Adrenal gland (tissue), 12 donors: ENCODE data around the gene PLXNA4. TPM values are rescaled to one million over a fixed set of nuclear protein-coding genes. Genes with fewer than 3 reads are reported as not detected.

Experiments
- DNase-seq, 7 donors: peaks; one replicate each; pipeline ENCODE4 v3.0.0-alpha.2; 2019 to 2020
- H3K27ac ChIP-seq, 5 donors: fragments of 200-600 bp; sonication (generic) in 4 of 5; 1 replicate in 3 of 5; 2 replicates in 2 of 5; pipeline versions ENCODE4 v1.5.1 to v1.8.0; 2016 to 2020; ENCODE audit warnings: mild to moderate bottlenecking in 1 of 5
- H3K27me3 ChIP-seq: fragments of 200-600 bp; 2 replicates; pipeline ENCODE4 v1.8.0; 2021
- H3K36me3 ChIP-seq, 2 donors: fragments of 200-600 bp; replicated peaks in 1 of 2; 1 replicate in 1 of 2; 2 replicates in 1 of 2; pipeline versions ENCODE4 v1.5.1 to v1.8.0; 2018 to 2022
- H3K4me1 ChIP-seq, 2 donors: fragments of 200-600 bp; replicated peaks in 1 of 2; 1 replicate in 1 of 2; 2 replicates in 1 of 2; pipeline versions ENCODE4 v1.5.1 to v1.8.0; 2018 to 2021
- H3K4me3 ChIP-seq, 4 donors: fragments of 200-600 bp; sonication (generic) in 3 of 4; one replicate each; pipeline ENCODE4 v1.5.1; 2016 to 2018
- H3K9me3 ChIP-seq, 3 donors: fragments of 200-600 bp; sonication (generic) in 1 of 3; replicated peaks in 1 of 3; 1 replicate in 2 of 3; 2 replicates in 1 of 3; pipeline versions ENCODE4 v1.5.1 to v1.8.0; 2016 to 2021
- POLR2A ChIP-seq, 2 donors: fragments of 450-650 bp; IDR thresholded peaks; one replicate each; pipeline ENCODE4 v1.6.1; 2017; ENCODE audit warnings: antibody characterized with exemption in 2 of 2, mild to moderate bottlenecking in 2 of 2, moderate library complexity in 1 of 2
- WGBS, 4 donors: extraction: QIAGEN DNeasy Blood & Tissue Kit in 2 of 4; methylation state at CpG; one replicate each; pipeline versions ENCODE4 v1.1.5 to v1.1.7; 2013 to 2017; 5-methylcytosine and 5-hydroxymethylcytosine counted together
- intact Hi-C, 2 donors: fragments of 100-400 bp; cut with DNase I; formaldehyde crosslinking; loops; one replicate each; pipeline versions ENCODE4 v1.14.1 to v1.15.0; 2022 to 2023
- polyA plus RNA-seq, 3 donors: library from polyadenylated mRNA; stranded (reverse); fragments of 200-250 nt in 2 of 3; fragments of 350-450 nt in 1 of 3; fragmentation: Illumina TruSeq in 1 of 3; extraction: RNeasy Lipid Tissue Mini Kit (QIAGEN cat#74804) in 1 of 3; gene quantifications; one replicate each; pipeline ENCODE4 v1.2.3, GENCODE V29; 2013 to 2014
- total RNA-seq, 9 donors: library from RNA; depleted of rRNA in 4 of 9; stranded (reverse); fragments of >200 nt in 4 of 9; fragments of 120-200 nt in 1 of 9; fragmentation: NEBNext Ultra II Directional in 1 of 9; extraction: Animal tissue kit (Norgen Biotek cat#: 25700) in 1 of 9; gene quantifications; one replicate each; pipeline versions ENCODE4 v1.1.0 to v1.2.4, GENCODE V29; 2013 to 2023
- TF ChIP-seq, protein P1 (sequence below), 6 experiments: fragments of 450-650 bp in 4 of 6; fragments of 200-600 bp in 2 of 6; sonication (generic) in 1 of 6; IDR thresholded peaks; 1 replicate in 5 of 6; 2 replicates in 1 of 6; pipeline versions ENCODE4 v1.5.1 to v1.8.0; 2016 to 2021; ENCODE audit warnings: antibody characterized with exemption in 6 of 6, mild to moderate bottlenecking in 2 of 6, moderate library complexity in 1 of 6
- donor health status: healthy with polysubstance abuse.
- donor health status: Bipolar disorder and iron deficiency.
- donor health status: DM: yes; HTN: yes; CAD: no.
- donor health status: DM: no; HTN: no; CAD: no.
- donor health status: DM: no; HTN: no; CAD: no.
- donor health status: DM: yes; HTN: yes; CAD: no.

PLXNA4 gene
- total and polyA plus RNA-seq, 12 donors, result 0.99 to 10.7 (median 3.6) TPM

GRCh38 chr7:132377703-132378584 is 198.3 kb downstream of the PLXNA4 start:
- TF ChIP-seq, protein P1, sequence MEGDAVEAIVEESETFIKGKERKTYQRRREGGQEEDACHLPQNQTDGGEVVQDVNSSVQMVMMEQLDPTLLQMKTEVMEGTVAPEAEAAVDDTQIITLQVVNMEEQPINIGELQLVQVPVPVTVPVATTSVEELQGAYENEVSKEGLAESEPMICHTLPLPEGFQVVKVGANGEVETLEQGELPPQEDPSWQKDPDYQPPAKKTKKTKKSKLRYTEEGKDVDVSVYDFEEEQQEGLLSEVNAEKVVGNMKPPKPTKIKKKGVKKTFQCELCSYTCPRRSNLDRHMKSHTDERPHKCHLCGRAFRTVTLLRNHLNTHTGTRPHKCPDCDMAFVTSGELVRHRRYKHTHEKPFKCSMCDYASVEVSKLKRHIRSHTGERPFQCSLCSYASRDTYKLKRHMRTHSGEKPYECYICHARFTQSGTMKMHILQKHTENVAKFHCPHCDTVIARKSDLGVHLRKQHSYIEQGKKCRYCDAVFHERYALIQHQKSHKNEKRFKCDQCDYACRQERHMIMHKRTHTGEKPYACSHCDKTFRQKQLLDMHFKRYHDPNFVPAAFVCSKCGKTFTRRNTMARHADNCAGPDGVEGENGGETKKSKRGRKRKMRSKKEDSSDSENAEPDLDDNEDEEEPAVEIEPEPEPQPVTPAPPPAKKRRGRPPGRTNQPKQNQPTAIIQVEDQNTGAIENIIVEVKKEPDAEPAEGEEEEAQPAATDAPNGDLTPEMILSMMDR (IDR thresholded peaks at IDR 0.05), result no peak
- no peak for TF ChIP-seq POLR2A (IDR thresholded peaks at IDR 0.05)
- no peak overlapping the region for H3K27ac ChIP-seq
- no peaks in the 10 kb centered on the region for H3K36me3 ChIP-seq
- intact Hi-C loops, result no loop called here
- no peak overlapping the region for H3K4me3 ChIP-seq
- no peak for DNase-seq
- H3K27me3 ChIP-seq, result no peaks in the 10 kb centered on the region
- peaks cover 0 to 4% of the 10 kb centered on the region in 2 donors for H3K4me1 ChIP-seq
- H3K9me3 ChIP-seq, result no peaks in the 10 kb centered on the region
- 83 to 88% (median 83%) methylated on average over 8 of the region's 8 CpGs for WGBS, 4 donors

DNA sequence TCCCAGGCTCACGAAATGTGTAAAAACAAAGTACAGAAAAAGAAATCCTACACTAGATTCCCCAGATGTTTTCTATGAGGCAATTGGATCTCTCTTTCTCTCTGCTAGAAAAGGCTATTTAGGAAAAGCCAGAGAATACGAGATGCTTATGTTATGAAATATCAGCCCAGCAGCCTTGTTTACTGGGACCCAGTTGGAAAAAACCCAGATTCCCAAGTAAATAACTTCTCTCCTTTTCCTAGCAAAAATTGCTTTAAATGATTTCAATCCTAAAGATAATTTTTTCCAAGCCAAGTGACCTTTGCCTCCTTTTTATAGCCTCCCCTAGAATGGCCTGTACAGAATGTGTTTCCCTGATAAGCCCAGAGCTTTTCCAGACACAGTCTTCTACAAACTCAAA is 199.3 kb downstream of the PLXNA4 start:
- no peak overlapping the region for H3K4me3 ChIP-seq
- no peaks in the 10 kb centered on the region for H3K36me3 ChIP-seq
- intact Hi-C loops, result no loop called here
- H3K9me3 ChIP-seq, result no peaks in the 10 kb centered on the region
- peak overlapping the region in 1 of 5 donors; percentile 1 for H3K27ac ChIP-seq
- DNase-seq, result no peak
- no peak for TF ChIP-seq POLR2A (IDR thresholded peaks at IDR 0.05)
- TF ChIP-seq, protein P1 (IDR thresholded peaks at IDR 0.05), result no peak
- 52 to 63% (median 61%) methylated on average over 2 of the region's 2 CpGs for WGBS, 4 donors
- no peaks in the 10 kb centered on the region for H3K27me3 ChIP-seq
- H3K4me1 ChIP-seq, result peaks cover 0 to 4% of the 10 kb centered on the region in 2 donors

DNA sequence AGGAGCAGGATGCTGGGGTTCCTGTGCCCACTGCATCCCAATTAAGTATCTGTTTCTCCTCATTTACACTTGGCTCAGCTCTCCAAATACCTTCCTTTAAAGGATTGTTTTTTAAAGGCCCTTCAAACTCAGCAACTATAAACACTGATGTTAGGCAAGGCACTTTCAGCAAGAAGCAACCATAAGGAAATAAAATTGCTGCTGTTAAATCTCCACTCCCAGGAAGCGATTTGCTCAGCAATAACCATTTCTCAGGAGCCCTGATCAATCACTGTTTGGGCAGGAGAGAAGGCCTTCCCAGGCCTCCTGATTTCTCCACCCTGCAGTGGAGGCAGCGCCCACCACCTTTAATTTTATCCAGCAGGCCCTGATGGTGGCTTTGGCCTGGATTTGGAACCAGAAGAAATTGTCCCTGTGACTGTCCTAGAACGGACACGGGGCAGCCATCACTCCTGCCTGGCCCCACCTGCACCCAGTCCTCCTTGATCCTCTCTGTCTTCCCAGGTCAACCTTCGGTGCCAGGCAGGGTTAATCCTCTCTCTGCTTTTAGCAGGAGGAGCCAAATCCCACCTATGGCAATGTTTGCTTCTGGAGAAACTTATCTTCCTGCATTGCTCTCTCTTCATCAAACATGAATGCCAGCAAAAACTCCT is 199.8 kb downstream of the PLXNA4 start:
- Histone ChIP-seq H3K27ac (peak overlapping the region in 1 of 5 donors; percentile 1), H3K9me3 (no peaks in the 10 kb centered on the region), H3K36me3 (no peaks in the 10 kb centered on the region), H3K4me1 (peaks cover 0 to 4% of the 10 kb centered on the region in 2 donors), H3K4me3 (no peak overlapping the region), H3K27me3 (no peaks in the 10 kb centered on the region)
- intact Hi-C loops, result no loop called here
- no peak for TF ChIP-seq POLR2A (IDR thresholded peaks at IDR 0.05)
- TF ChIP-seq, protein P1 (IDR thresholded peaks at IDR 0.05), result no peak
- 70 to 83% (median 82%) methylated on average over 5 of the region's 5 CpGs for WGBS, 4 donors
- DNase-seq, result no peak

GRCh38 chr7:132373879-132374278 is 202.4 kb downstream of the PLXNA4 start:
- Histone ChIP-seq H3K4me1 (peaks cover 0 to 4% of the 10 kb centered on the region in 2 donors), H3K36me3 (no peaks in the 10 kb centered on the region), H3K27me3 (no peaks in the 10 kb centered on the region), H3K27ac (no peak overlapping the region), H3K4me3 (no peak overlapping the region), H3K9me3 (no peaks in the 10 kb centered on the region)
- 77 to 83% (median 78%) methylated on average over 2 to 4 of the region's 4 CpGs for WGBS, 4 donors
- intact Hi-C loops, result no loop called here
- TF ChIP-seq, protein P1 (IDR thresholded peaks at IDR 0.05), result no peak
- TF ChIP-seq POLR2A (IDR thresholded peaks at IDR 0.05), result no peak
- DNase-seq, result no peak
